ENCODE data around the gene DYNLRB1.

- TF ChIP-seq, protein P1, sequence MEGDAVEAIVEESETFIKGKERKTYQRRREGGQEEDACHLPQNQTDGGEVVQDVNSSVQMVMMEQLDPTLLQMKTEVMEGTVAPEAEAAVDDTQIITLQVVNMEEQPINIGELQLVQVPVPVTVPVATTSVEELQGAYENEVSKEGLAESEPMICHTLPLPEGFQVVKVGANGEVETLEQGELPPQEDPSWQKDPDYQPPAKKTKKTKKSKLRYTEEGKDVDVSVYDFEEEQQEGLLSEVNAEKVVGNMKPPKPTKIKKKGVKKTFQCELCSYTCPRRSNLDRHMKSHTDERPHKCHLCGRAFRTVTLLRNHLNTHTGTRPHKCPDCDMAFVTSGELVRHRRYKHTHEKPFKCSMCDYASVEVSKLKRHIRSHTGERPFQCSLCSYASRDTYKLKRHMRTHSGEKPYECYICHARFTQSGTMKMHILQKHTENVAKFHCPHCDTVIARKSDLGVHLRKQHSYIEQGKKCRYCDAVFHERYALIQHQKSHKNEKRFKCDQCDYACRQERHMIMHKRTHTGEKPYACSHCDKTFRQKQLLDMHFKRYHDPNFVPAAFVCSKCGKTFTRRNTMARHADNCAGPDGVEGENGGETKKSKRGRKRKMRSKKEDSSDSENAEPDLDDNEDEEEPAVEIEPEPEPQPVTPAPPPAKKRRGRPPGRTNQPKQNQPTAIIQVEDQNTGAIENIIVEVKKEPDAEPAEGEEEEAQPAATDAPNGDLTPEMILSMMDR (IDR thresholded peaks at IDR 0.05; ENCODE audit: low read depth, low read length, poor library complexity, severe bottlenecking) = no peak
- TF ChIP-seq EZH2phosphoT487 (IDR thresholded peaks at IDR 0.05; ENCODE audit: borderline replicate concordance, low read length) = no peak
These were observed 22.6 kb upstream of the DYNLRB1 start for GRCh38 chr20:34493646-34494045.
